ENCODE data around the gene SLC28A3. TPM values are rescaled to one million over a fixed set of nuclear protein-coding genes. Genes with fewer than 3 reads are reported as not detected.

The SLC28A3 gene
- total and polyA plus RNA-seq, 2 of the 8 experiments (the other 6 are each of a cell fraction or from before 2014, with no cell fraction given), result 0.02 TPM; not detected in 1

GRCh38 chr9:84386753-84387152 lies 46.2 kb upstream of the SLC28A3 start (continued):
- TF ChIP-seq CHD7 (IDR thresholded peaks at IDR 0.05; ENCODE audit: insufficient replicate concordance, low read length), result no peak
